ENCODE measurements around the gene KIAA1671.

The KIAA1671 gene

GRCh38 chr22:24982301-24983056, 30.0 kb downstream of the KIAA1671 start:
- in situ Hi-C loops (cut with HindIII; ENCODE audit: low pct_ligation_motif_present, low sequenced_read_pairs): no loop called here
- H3K36me3 ChIP-seq (replicated peaks): no peaks in the 10 kb centered on the region
- H3K4me3 ChIP-seq (ENCODE audit: low read depth, low read length): no peak overlapping the region
- no peak for DNase-seq
- TF ChIP-seq, protein P1, sequence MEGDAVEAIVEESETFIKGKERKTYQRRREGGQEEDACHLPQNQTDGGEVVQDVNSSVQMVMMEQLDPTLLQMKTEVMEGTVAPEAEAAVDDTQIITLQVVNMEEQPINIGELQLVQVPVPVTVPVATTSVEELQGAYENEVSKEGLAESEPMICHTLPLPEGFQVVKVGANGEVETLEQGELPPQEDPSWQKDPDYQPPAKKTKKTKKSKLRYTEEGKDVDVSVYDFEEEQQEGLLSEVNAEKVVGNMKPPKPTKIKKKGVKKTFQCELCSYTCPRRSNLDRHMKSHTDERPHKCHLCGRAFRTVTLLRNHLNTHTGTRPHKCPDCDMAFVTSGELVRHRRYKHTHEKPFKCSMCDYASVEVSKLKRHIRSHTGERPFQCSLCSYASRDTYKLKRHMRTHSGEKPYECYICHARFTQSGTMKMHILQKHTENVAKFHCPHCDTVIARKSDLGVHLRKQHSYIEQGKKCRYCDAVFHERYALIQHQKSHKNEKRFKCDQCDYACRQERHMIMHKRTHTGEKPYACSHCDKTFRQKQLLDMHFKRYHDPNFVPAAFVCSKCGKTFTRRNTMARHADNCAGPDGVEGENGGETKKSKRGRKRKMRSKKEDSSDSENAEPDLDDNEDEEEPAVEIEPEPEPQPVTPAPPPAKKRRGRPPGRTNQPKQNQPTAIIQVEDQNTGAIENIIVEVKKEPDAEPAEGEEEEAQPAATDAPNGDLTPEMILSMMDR (IDR thresholded peaks at IDR 0.05; ENCODE audit: low read depth, low read length, missing control alignments): no peak
- no peaks in the 10 kb centered on the region for H3K27me3 ChIP-seq (replicated peaks)
- no peak overlapping the region for H3K27ac ChIP-seq

- no peaks in the 10 kb centered on the region for H3K36me3 ChIP-seq (replicated peaks)
- no peak overlapping the region for H3K4me3 ChIP-seq (ENCODE audit: low read depth, low read length)
- no peak for DNase-seq
- H3K27me3 ChIP-seq (replicated peaks): no peaks in the 10 kb centered on the region
- TF ChIP-seq, protein P1 (IDR thresholded peaks at IDR 0.05; ENCODE audit: low read depth, low read length, missing control alignments): no peak
- in situ Hi-C loops (cut with HindIII; ENCODE audit: low pct_ligation_motif_present, low sequenced_read_pairs): no loop called here
- H3K27ac ChIP-seq: no peak overlapping the region
Observed at GRCh38 chr22:24983151-24983550, 30.6 kb downstream of the KIAA1671 start.

DNA sequence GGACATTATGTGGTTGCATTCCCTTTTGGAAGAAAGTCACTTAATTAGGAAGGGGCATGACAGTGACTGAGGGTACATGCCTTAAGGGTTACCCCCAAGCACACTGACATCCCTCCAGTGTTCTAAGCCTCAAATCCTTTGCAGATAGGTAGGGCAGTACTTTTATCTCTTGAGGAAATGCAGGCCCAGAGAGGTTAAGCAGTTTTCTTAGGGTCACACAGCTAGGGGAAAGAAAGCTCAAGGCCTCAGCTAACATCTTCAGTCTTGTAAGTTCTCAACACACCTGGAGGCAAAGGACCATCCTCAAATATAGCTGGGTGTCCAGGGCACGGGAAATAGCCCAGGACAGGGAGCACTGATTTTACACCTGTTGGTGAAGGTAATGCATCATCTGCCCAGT, 31.6 kb downstream of the KIAA1671 start:
- no peaks in the 10 kb centered on the region for H3K27me3 ChIP-seq (replicated peaks)
- no peak for DNase-seq
- H3K36me3 ChIP-seq (replicated peaks): no peaks in the 10 kb centered on the region
- in situ Hi-C loops (cut with HindIII; ENCODE audit: low pct_ligation_motif_present, low sequenced_read_pairs): no loop called here
- no peak overlapping the region for H3K27ac ChIP-seq
- TF ChIP-seq, protein P1 (IDR thresholded peaks at IDR 0.05; ENCODE audit: low read depth, low read length, missing control alignments): no peak
- H3K4me3 ChIP-seq (ENCODE audit: low read depth, low read length): no peak overlapping the region

GRCh38 chr22:24985826-24986214, 33.3 kb downstream of the KIAA1671 start:
- no peak overlapping the region for H3K4me3 ChIP-seq (ENCODE audit: low read depth, low read length)
- peak overlapping the region; percentile 87 for H3K27ac ChIP-seq

GRCh38 chr22:24986816-24987215, 34.3 kb downstream of the KIAA1671 start:
- TF ChIP-seq, protein P1 (IDR thresholded peaks at IDR 0.05; ENCODE audit: low read depth, low read length, missing control alignments): no peak
- no peak for DNase-seq

More at GRCh38 chr22:24985826-24986214, 33.3 kb downstream of the KIAA1671 start:
- TF ChIP-seq, protein P1 (IDR thresholded peaks at IDR 0.05; ENCODE audit: low read depth, low read length, missing control alignments): no peak
- Histone ChIP-seq H3K27me3 (replicated peaks) (no peaks in the 10 kb centered on the region), H3K36me3 (replicated peaks) (no peaks in the 10 kb centered on the region)
- peak; percentile 98 for DNase-seq
- in situ Hi-C loops (cut with HindIII; ENCODE audit: low pct_ligation_motif_present, low sequenced_read_pairs): no loop called here

GRCh38 chr22:24989135-24989534, 36.6 kb downstream of the KIAA1671 start:
- in situ Hi-C loops (cut with HindIII; ENCODE audit: low pct_ligation_motif_present, low sequenced_read_pairs): no loop called here
- no peak for DNase-seq
- H3K4me3 ChIP-seq (ENCODE audit: low read depth, low read length): no peak overlapping the region
- H3K27ac ChIP-seq: no peak overlapping the region
- H3K27me3 ChIP-seq (replicated peaks): no peaks in the 10 kb centered on the region
- no peaks in the 10 kb centered on the region for H3K36me3 ChIP-seq (replicated peaks)
- TF ChIP-seq, protein P1 (IDR thresholded peaks at IDR 0.05; ENCODE audit: low read depth, low read length, missing control alignments): no peak

More at GRCh38 chr22:24986816-24987215, 34.3 kb downstream of the KIAA1671 start:
- in situ Hi-C loops (cut with HindIII; ENCODE audit: low pct_ligation_motif_present, low sequenced_read_pairs): no loop called here
- Histone ChIP-seq H3K4me3 (ENCODE audit: low read depth, low read length) (no peak overlapping the region), H3K27me3 (replicated peaks) (no peaks in the 10 kb centered on the region), H3K27ac (no peak overlapping the region), H3K36me3 (replicated peaks) (no peaks in the 10 kb centered on the region)

Measured in brain microvascular endothelial cell (primary cell).